ENCODE data around the gene RAB30. TPM values are rescaled to one million over a fixed set of nuclear protein-coding genes. Genes with fewer than 3 reads are reported as not detected.

RAB30 gene
- total and polyA plus RNA-seq, 9 of the 15 experiments (the other 6 are each of a cell fraction or from before 2014, with no cell fraction given): 0.29 to 1.3 (median 1.0) TPM

- TF ChIP-seq ATF7 (IDR thresholded peaks at IDR 0.05) (peak; percentile 100), NFRKB (IDR thresholded peaks at IDR 0.05; ENCODE audit: low read depth) (peak; percentile 99), DACH1 (IDR thresholded peaks at IDR 0.05; ENCODE audit: partially characterized antibody) (peak; percentile 82), UBTF (IDR thresholded peaks at IDR 0.05; ENCODE audit: borderline replicate concordance in 1 of 2, low read depth in 2 of 2, low read length in 2 of 2) (peak; percentile 76 to 98; a peak in 3 of 4 replicates), RNF2 (IDR thresholded peaks at IDR 0.05) (0 out of 2 replicates have a peak, but pooled peaks have one; percentile 19), ZNF134 (CRISPR knock-in tag; conservative IDR thresholded peaks at IDR 0.05) (no peak), DIDO1 (tag; IDR thresholded peaks at IDR 0.05; ENCODE audit: low read depth) (peak; percentile 80), CGGBP1 (CRISPR knock-in tag; IDR thresholded peaks at IDR 0.05) (no peak), RFX5 (IDR thresholded peaks at IDR 0.05; ENCODE audit: low read depth, low read length) (no peak), ZNF668 (CRISPR knock-in tag; IDR thresholded peaks at IDR 0.05) (no peak), ZNF239 (CRISPR knock-in tag; IDR thresholded peaks at IDR 0.05) (no peak), ATF4 (CRISPR knock-in tag; IDR thresholded peaks at IDR 0.05) (no peak), POLR2A (conservative IDR thresholded peaks at IDR 0.05) (peak; percentile 97), FOXM1 (IDR thresholded peaks at IDR 0.05; ENCODE audit: low read depth) (no peak), FOXM1 (CRISPR knock-in tag; IDR thresholded peaks at IDR 0.05; ENCODE audit: low read depth) (no peak), PTRF (tag; IDR thresholded peaks at IDR 0.05) (no peak), NCOA6 (IDR thresholded peaks at IDR 0.05) (no peak), NFIC (IDR thresholded peaks at IDR 0.05) (peak; percentile 45; the same call in 1 of the 2 replicates)
- TF ChIP-seq, protein P1, sequence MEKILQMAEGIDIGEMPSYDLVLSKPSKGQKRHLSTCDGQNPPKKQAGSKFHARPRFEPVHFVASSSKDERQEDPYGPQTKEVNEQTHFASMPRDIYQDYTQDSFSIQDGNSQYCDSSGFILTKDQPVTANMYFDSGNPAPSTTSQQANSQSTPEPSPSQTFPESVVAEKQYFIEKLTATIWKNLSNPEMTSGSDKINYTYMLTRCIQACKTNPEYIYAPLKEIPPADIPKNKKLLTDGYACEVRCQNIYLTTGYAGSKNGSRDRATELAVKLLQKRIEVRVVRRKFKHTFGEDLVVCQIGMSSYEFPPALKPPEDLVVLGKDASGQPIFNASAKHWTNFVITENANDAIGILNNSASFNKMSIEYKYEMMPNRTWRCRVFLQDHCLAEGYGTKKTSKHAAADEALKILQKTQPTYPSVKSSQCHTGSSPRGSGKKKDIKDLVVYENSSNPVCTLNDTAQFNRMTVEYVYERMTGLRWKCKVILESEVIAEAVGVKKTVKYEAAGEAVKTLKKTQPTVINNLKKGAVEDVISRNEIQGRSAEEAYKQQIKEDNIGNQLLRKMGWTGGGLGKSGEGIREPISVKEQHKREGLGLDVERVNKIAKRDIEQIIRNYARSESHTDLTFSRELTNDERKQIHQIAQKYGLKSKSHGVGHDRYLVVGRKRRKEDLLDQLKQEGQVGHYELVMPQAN (IDR thresholded peaks at IDR 0.05; ENCODE audit: borderline replicate concordance): peak; percentile 67
- TF ChIP-seq, protein P2, sequence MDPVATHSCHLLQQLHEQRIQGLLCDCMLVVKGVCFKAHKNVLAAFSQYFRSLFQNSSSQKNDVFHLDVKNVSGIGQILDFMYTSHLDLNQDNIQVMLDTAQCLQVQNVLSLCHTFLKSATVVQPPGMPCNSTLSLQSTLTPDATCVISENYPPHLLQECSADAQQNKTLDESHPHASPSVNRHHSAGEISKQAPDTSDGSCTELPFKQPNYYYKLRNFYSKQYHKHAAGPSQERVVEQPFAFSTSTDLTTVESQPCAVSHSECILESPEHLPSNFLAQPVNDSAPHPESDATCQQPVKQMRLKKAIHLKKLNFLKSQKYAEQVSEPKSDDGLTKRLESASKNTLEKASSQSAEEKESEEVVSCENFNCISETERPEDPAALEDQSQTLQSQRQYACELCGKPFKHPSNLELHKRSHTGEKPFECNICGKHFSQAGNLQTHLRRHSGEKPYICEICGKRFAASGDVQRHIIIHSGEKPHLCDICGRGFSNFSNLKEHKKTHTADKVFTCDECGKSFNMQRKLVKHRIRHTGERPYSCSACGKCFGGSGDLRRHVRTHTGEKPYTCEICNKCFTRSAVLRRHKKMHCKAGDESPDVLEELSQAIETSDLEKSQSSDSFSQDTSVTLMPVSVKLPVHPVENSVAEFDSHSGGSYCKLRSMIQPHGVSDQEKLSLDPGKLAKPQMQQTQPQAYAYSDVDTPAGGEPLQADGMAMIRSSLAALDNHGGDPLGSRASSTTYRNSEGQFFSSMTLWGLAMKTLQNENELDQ (CRISPR knock-in tag; IDR thresholded peaks at IDR 0.05; ENCODE audit: borderline replicate concordance): no peak
- TF ChIP-seq, protein P3, sequence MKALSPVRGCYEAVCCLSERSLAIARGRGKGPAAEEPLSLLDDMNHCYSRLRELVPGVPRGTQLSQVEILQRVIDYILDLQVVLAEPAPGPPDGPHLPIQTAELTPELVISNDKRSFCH (CRISPR knock-in tag; IDR thresholded peaks at IDR 0.05): no peak
- TF ChIP-seq, protein P3 (tag; IDR thresholded peaks at IDR 0.05): 0 out of 2 replicates have a peak, but pooled peaks have one; percentile 26
Observed at GRCh38 chr11:83071567-83072349, at the start of gene RAB30 (continued).
